ENCODE data around the gene IL3RA. TPM values are rescaled to one million over a fixed set of nuclear protein-coding genes. Genes with fewer than 3 reads are reported as not detected.
A peak's percentile ranks its signal among the peaks of the same experiment; 100 is the strongest.

IL3RA gene
- total RNA-seq, 2 experiments from 2014 or later, result 6.4 to 7.1 TPM

DNA sequence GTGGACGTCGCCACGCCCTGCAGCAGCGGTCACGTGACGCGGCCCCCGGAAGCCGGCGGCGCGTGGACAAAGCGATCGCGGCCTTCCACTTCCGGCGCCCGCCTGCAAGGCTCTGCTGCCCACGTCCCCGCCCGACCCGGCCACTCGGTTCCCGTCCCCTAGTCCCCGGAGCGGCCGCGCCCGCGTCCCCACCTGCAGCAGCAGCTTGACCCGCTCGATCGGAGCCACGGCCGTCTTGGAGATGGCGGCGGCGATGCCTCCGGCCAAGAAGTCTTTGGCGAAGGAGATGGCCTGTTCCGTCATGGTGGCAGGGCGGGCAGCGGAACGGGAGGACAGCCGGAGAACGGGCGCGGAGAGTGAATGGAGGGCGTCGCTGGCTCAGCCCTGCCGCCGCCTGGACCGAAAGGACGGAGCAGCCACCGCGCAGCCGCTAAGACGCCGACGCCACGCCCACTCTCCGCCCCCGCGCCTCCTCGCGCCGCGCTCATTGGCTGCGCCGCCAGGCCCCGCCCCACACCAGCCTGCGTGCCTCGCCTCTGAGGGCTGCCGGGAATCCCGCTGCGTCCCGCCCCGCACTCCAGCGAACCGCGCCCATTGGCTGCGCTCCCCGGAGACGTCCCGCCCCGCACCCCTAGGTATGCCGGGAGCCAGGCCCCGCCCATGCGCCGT, 55.3 kb downstream of the IL3RA start, which contains the start of gene SLC25A6:
Gene SLC25A6 (minus strand): TSS at position 407 of the 669 bp plus-strand sequence. CDS start 104 bp downstream, at position 303.
- DNase-seq, result peak; percentile 99
- H3K27ac Mint-ChIP-seq, result peak within 1 kb of the TSS; percentile 95
- ChIA-PET POLR2A (no interaction called here), CTCF (no interaction called here)
- H3K27me3 Mint-ChIP-seq, result no peaks in the 10 kb centered on the region
- H3K9me3 Mint-ChIP-seq, result no peaks in the 10 kb centered on the region
- H3K4me1 Mint-ChIP-seq, result peaks cover 60% of the 10 kb centered on the region
- peaks cover 59% of the 10 kb centered on the region for H3K36me3 Mint-ChIP-seq (ENCODE audit: low read depth)
- peak within 1 kb of the TSS; percentile 89 for H3K4me3 Mint-ChIP-seq

- ChIA-PET CTCF (no interaction called here), POLR2A (no interaction called here)
- Mint-ChIP-seq H3K27ac (peak overlapping the region; percentile 95), H3K9me3 (no peaks in the 10 kb centered on the region), H3K4me1 (peaks cover 60% of the 10 kb centered on the region), H3K36me3 (ENCODE audit: low read depth) (peaks cover 54% of the 10 kb centered on the region), H3K27me3 (no peaks in the 10 kb centered on the region), H3K4me3 (peak overlapping the region; percentile 89)
- no peak for DNase-seq
Observed at GRCh38 chrX:1392376-1393068, 55.9 kb downstream of the IL3RA start.

DNA sequence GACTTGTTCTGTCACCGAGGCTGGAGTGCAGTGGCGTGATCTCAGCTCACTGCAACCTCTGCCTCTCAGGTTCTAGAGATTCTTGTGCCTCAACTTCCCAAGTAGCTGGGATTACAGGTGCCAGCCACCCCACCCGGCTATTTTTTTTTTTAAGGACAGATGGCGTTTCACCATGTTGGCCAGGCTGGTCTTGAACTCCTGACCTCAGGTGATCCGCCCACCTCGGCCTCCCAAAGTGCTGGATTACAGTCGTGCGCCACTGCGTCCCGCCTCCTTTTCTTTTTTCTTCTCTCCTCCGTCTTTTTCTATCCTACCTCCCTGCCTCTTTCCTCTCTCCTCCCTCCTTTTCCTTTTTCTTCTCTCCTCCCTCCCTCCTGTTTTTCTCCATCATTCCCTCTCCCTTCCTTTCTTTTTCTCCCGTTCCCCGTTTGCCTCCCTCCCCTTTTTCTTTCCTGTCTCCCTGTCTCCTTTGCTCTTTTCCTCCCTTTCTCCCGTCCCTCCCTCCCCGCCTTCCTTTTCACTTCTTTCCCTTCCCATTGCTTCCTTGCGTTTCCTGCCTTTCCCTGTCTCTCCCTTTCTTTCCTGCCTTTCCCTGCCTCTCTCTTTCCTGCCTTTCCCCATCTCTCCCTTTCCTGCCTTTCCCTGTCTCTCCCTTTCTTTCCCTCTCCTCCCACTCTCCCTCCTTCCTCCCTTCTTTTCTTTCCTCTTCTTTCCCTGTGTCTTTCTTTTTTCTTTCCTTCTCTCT, 57.5 kb downstream of the IL3RA start:
- ChIA-PET CTCF (no interaction called here), POLR2A (no interaction called here)
- Mint-ChIP-seq H3K36me3 (ENCODE audit: low read depth) (peaks cover 39% of the 10 kb centered on the region), H3K9me3 (no peaks in the 10 kb centered on the region), H3K4me1 (peaks cover 47% of the 10 kb centered on the region), H3K4me3 (peak overlapping the region; percentile 89), H3K27me3 (no peaks in the 10 kb centered on the region), H3K27ac (peak overlapping the region; percentile 93)
- DNase-seq, result no peak

DNA sequence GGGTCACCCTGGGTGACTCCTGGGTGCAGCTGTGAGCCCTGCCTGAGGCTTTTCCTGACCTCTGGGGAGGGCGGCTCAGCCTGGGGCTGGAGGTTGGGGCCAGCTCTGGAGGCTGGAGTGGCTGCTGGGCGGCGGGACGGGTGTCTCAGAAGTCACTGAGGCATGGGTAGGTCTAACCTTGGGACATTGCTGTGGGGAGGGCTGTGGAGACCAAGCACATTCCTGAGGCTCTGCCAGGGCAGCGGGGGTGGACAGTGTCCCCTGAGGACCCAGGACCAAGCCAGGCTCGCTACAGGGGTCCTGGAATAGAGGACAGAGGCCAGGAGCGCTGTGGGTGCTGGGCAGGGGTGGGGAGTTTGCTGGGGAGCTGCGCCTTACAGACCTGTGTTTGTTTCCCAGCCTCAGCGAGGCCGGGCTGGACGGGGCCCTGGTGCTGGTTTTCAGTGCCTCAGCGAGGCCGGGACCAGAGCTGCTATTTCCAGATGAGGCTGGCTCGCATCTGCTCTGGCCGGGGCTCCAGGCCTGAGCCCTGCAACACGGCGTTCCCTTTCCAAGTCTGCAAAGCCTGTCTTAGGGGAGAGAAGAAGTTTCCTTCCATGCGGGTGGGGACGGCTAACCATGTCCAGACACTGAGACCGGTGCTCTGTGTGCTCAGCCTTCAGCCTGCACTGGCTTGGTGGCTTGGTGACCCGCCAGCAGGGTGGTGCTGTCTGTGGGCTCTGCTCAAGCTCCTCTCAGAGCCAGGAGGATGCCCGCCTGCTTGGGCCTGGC, 58.3 kb downstream of the IL3RA start:
- ChIA-PET POLR2A (no interaction called here), CTCF (no interaction called here)
- H3K4me3 Mint-ChIP-seq, result peak overlapping the region; percentile 62
- H3K9me3 Mint-ChIP-seq, result no peaks in the 10 kb centered on the region
- no peak for DNase-seq
- H3K4me1 Mint-ChIP-seq, result peaks cover 39% of the 10 kb centered on the region
- H3K36me3 Mint-ChIP-seq (ENCODE audit: low read depth), result peaks cover 32% of the 10 kb centered on the region
- H3K27me3 Mint-ChIP-seq, result no peaks in the 10 kb centered on the region
- H3K27ac Mint-ChIP-seq, result no peak overlapping the region

GRCh38 chrX:1395646-1396216, 59.1 kb downstream of the IL3RA start:
- Mint-ChIP-seq H3K36me3 (ENCODE audit: low read depth) (peaks cover 30% of the 10 kb centered on the region), H3K27ac (no peak overlapping the region), H3K27me3 (no peaks in the 10 kb centered on the region), H3K4me1 (peaks cover 35% of the 10 kb centered on the region), H3K4me3 (peak overlapping the region; percentile 9), H3K9me3 (no peaks in the 10 kb centered on the region)
- ChIA-PET POLR2A (no interaction called here), CTCF (no interaction called here)
- DNase-seq, result no peak

DNA sequence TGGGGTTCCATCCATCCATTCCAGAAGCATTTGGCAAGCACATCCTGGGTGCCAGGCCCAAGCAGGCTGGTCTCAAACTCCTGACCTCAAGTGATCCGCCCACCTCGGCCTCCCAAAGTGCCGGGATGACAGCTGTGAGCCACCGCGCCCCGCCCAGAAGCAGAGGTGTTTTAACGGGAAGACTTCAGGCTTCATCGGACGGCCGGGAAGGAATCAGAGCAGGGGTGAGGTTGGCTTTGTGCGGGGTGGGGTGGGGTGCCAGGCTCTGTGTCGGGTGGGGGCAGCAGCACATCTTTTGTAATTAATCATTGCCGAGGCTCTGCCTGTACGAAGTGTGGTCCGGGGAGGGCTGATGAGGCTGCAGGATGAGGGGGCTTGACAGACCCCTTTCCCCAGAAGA, 60.4 kb downstream of the IL3RA start:
- H3K9me3 Mint-ChIP-seq, result no peaks in the 10 kb centered on the region
- ChIA-PET CTCF (no interaction called here), POLR2A (no interaction called here)
- peak overlapping the region; percentile 50 for H3K27ac Mint-ChIP-seq
- no peak overlapping the region for H3K4me3 Mint-ChIP-seq
- H3K27me3 Mint-ChIP-seq, result no peaks in the 10 kb centered on the region
- no peak for DNase-seq
- peaks cover 24% of the 10 kb centered on the region for H3K36me3 Mint-ChIP-seq (ENCODE audit: low read depth)
- H3K4me1 Mint-ChIP-seq, result peaks cover 30% of the 10 kb centered on the region

DNA sequence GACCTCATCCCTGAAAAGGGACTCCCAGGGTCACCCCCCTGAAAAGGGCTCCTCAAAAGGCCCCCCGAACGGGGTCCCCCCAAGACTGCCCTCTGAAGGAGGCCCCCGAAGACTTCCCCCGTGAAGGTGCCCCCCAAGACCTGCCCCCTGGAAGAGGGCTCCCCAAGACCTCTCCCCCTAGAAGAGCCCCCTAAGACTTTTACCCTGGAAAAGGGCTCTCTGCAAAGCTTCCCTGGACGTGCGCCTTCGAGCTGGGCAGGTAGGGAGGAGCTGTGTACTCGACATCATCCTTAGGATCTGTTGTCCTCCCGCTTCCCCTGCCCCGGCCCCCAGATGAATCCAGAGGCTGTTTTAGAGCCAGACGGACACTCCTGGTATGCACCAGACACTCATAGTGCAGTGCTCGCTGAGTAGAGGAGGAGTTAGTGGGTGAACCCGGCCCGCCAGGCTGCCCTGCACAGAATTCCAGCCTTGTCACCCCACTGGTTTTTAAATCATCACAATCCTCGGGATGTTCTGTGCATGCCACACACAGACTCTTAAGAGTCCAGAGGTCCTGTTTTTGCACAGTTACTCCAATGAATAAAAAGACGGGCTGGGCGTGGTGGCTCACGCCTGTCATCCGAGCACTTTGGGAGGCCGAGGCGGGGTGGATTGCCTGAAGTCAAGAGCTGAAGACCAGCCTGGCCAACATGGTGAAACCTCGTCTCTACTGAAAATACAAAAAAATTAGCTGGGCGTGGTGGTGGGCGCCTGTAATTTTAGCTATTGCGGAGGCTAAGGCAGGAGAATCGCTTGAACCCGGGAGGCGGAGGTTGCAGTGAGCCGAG, 61.1 kb downstream of the IL3RA start:
- ChIA-PET POLR2A (no interaction called here), CTCF (no interaction called here)
- Mint-ChIP-seq H3K36me3 (ENCODE audit: low read depth) (peaks cover 24% of the 10 kb centered on the region), H3K27ac (no peak overlapping the region), H3K9me3 (no peaks in the 10 kb centered on the region), H3K27me3 (no peaks in the 10 kb centered on the region), H3K4me1 (peaks cover 30% of the 10 kb centered on the region), H3K4me3 (no peak overlapping the region)
- no peak for DNase-seq

- POLR2A ChIA-PET, result no interaction called here
- Mint-ChIP-seq H3K4me1 (peaks cover 23% of the 10 kb centered on the region), H3K27ac (peak overlapping the region; percentile 25), H3K27me3 (no peaks in the 10 kb centered on the region), H3K4me3 (no peak overlapping the region), H3K9me3 (no peaks in the 10 kb centered on the region), H3K36me3 (ENCODE audit: low read depth) (peaks cover 24% of the 10 kb centered on the region)
- CTCF ChIA-PET, result no interaction called here
- DNase-seq, result no peak
Observed at GRCh38 chrX:1398431-1399340, 62.1 kb downstream of the IL3RA start.

GRCh38 chrX:1400049-1400448, 63.5 kb downstream of the IL3RA start:
- Mint-ChIP-seq H3K4me3 (no peak overlapping the region), H3K4me1 (peaks cover 12% of the 10 kb centered on the region), H3K27me3 (no peaks in the 10 kb centered on the region), H3K9me3 (no peaks in the 10 kb centered on the region), H3K36me3 (ENCODE audit: low read depth) (peaks cover 20% of the 10 kb centered on the region), H3K27ac (no peak overlapping the region)
- ChIA-PET POLR2A (no interaction called here), CTCF (no interaction called here)
- no peak for DNase-seq

DNA sequence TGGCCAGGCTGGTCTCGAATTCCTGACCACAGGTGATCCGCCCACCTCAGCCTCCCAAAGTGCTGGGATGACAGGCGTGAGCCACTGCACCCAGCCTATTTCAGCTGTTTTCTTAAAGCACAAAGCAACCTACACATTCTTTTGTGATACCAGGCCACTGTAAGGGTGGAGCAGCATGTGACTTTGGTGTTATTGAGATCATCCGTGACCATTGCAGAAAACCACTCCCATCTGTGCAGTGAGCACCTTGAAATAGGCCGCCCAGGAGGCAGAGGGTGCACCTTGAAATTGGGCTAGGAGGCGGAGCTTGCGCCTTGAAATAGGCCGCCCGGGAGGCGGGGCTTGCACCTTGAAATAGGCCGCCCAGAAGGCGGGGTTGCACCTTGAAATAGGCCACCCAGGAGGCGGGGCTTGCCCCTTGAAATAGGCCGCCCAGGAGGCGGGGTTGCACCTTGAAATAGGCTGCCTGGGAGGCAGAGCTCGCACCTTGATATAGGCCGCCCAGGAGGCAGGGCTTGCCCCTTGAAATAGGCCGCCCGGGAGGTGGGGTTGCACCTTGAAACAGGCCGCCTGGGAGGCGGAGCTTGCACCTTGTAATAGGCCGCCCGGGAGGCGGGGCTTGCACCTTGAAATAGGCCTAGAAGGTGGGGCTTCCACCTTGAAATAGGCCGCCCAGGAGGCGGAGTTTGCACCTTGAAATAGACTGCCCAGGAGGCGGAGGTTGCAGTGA, 64.3 kb downstream of the IL3RA start:
- DNase-seq, result no peak
- peaks cover 12% of the 10 kb centered on the region for H3K36me3 Mint-ChIP-seq (ENCODE audit: low read depth)
- ChIA-PET CTCF (no interaction called here), POLR2A (no interaction called here)
- H3K9me3 Mint-ChIP-seq, result no peaks in the 10 kb centered on the region
- no peaks in the 10 kb centered on the region for H3K27me3 Mint-ChIP-seq
- H3K4me1 Mint-ChIP-seq, result peaks cover 3% of the 10 kb centered on the region
- no peak overlapping the region for H3K4me3 Mint-ChIP-seq
- no peak overlapping the region for H3K27ac Mint-ChIP-seq
